Upper lobe of right lung (tissue), 1 donor: ENCODE measurements around the gene ANKH. TPM values are rescaled to one million over a fixed set of nuclear protein-coding genes. Genes with fewer than 3 reads are reported as not detected.

Experiments used
- ATAC-seq: fragments of 200-7000 bp; cut with Tn5 transposase; one replicate; pipeline ENCODE4 v1.9.1; 2020; ENCODE audit warnings: mild to moderate bottlenecking, moderate library complexity
- DNase-seq: peaks from one replicate; pipeline ENCODE4 v3.0.0-alpha.2; 2020
- H3K27ac ChIP-seq: fragments of 200-600 bp; one replicate; pipeline ENCODE4 v1.8.0; 2022
- H3K27me3 ChIP-seq: fragments of 200-600 bp; one replicate; pipeline ENCODE4 v1.8.0; 2022; ENCODE audit warnings: mild to moderate bottlenecking
- H3K36me3 ChIP-seq: fragments of 200-600 bp; one replicate; pipeline ENCODE4 v1.8.0; 2022
- H3K4me1 ChIP-seq: fragments of 200-600 bp; one replicate; pipeline ENCODE4 v1.8.0; 2022
- H3K4me3 ChIP-seq: fragments of 200-600 bp; one replicate; pipeline ENCODE4 v1.8.0; 2022; ENCODE audit warnings: mild to moderate bottlenecking
- H3K9me3 ChIP-seq: fragments of 200-600 bp; one replicate; pipeline ENCODE4 v1.8.0; 2022
- CTCF ChIP-seq: fragments of 200-600 bp; IDR thresholded peaks from one replicate; pipeline ENCODE4 v1.8.0; 2022; ENCODE audit warnings: antibody characterized with exemption
- intact Hi-C: fragments of 100-400 bp; cut with DNase I; formaldehyde crosslinking; loops from one replicate; pipeline ENCODE4 v1.11.0; 2022
- total RNA-seq: library from RNA; stranded (reverse); fragmentation: NEBNext Ultra II Directional; extraction: Animal tissue kit (Norgen Biotek cat#: 25700); gene quantifications from one replicate; pipeline ENCODE4 v1.2.1, GENCODE V29; 2021
- donor health status: DM: no; HTN: yes; CAD: no; lungs with severe emphysema.

The ANKH gene
- total RNA-seq, 1 donor from 2014 or later = 67.2 TPM

GRCh38 chr5:14729448-14730385 is 141.9 kb downstream of the ANKH start:
- DNase-seq = no peak
- intact Hi-C loops = loop anchor here (5.0 kb wide), 1 partner anchor 278 kb away; no protein-coding TSS in a partner anchor

GRCh38 chr5:14728459-14728938 is 143.1 kb downstream of the ANKH start:
- DNase-seq = no peak
- no peak overlapping the region for H3K4me3 ChIP-seq
- ATAC-seq = no peak

More at GRCh38 chr5:14729448-14730385, 141.9 kb downstream of the ANKH start:
- H3K27ac ChIP-seq = no peak overlapping the region
- no peaks in the 10 kb centered on the region for H3K4me1 ChIP-seq
- H3K4me3 ChIP-seq = no peak overlapping the region
- no peak for TF ChIP-seq CTCF
- no peak for ATAC-seq
- no peaks in the 10 kb centered on the region for H3K9me3 ChIP-seq
- no peaks in the 10 kb centered on the region for H3K36me3 ChIP-seq
- no peaks in the 10 kb centered on the region for H3K27me3 ChIP-seq

GRCh38 chr5:14727928-14728458 is 143.6 kb downstream of the ANKH start:
- no peaks in the 10 kb centered on the region for H3K4me1 ChIP-seq
- no peak overlapping the region for H3K27ac ChIP-seq
- ATAC-seq (no peak), DNase-seq (no peak)
- no peaks in the 10 kb centered on the region for H3K27me3 ChIP-seq
- intact Hi-C loops = loop anchor here (5.0 kb wide), 1 partner anchor 279 kb away; no protein-coding TSS in a partner anchor
- H3K36me3 ChIP-seq = no peaks in the 10 kb centered on the region
- H3K9me3 ChIP-seq = no peaks in the 10 kb centered on the region
- H3K4me3 ChIP-seq = no peak overlapping the region
- no peak for TF ChIP-seq CTCF

More at GRCh38 chr5:14728459-14728938, 143.1 kb downstream of the ANKH start:
- no peak for TF ChIP-seq CTCF
- H3K4me1 ChIP-seq = no peaks in the 10 kb centered on the region
- no peaks in the 10 kb centered on the region for H3K36me3 ChIP-seq
- H3K9me3 ChIP-seq = no peaks in the 10 kb centered on the region
- no peak overlapping the region for H3K27ac ChIP-seq
- H3K27me3 ChIP-seq = no peaks in the 10 kb centered on the region
- intact Hi-C loops = loop anchor here (5.0 kb wide), 1 partner anchor 279 kb away; no protein-coding TSS in a partner anchor

- H3K4me1 ChIP-seq = no peaks in the 10 kb centered on the region
- no peaks in the 10 kb centered on the region for H3K36me3 ChIP-seq
- DNase-seq (peak; percentile 87), ATAC-seq (peak; percentile 86)
- peak; percentile 97 for TF ChIP-seq CTCF
- H3K4me3 ChIP-seq = no peak overlapping the region
- intact Hi-C loops = loop anchor here (5.0 kb wide), 1 partner anchor 280 kb away; no protein-coding TSS in a partner anchor
- no peaks in the 10 kb centered on the region for H3K27me3 ChIP-seq
- no peak overlapping the region for H3K27ac ChIP-seq
- H3K9me3 ChIP-seq = no peaks in the 10 kb centered on the region
These were observed 144.1 kb downstream of the ANKH start for GRCh38 chr5:14727428-14727865.

GRCh38 chr5:14726066-14726838 is 145.3 kb downstream of the ANKH start:
- Histone ChIP-seq H3K27me3 (no peaks in the 10 kb centered on the region), H3K27ac (no peak overlapping the region), H3K4me1 (no peaks in the 10 kb centered on the region), H3K36me3 (no peaks in the 10 kb centered on the region), H3K9me3 (no peaks in the 10 kb centered on the region), H3K4me3 (no peak overlapping the region)
- TF ChIP-seq CTCF = no peak
- intact Hi-C loops = loop anchor here (5.0 kb wide), 1 partner anchor 281 kb away; no protein-coding TSS in a partner anchor
- DNase-seq (no peak), ATAC-seq (no peak)
